GM12875 (cell line): ENCODE measurements around the gene ARHGEF40.

ENCODE experiments used
- H3K4me3 ChIP-seq: one replicate; pipeline ENCODE4 v1.5.1; 2011; ENCODE audit warnings: low read depth, low read length, control low read depth
- CTCF ChIP-seq: IDR thresholded peaks from 2 replicates; pipeline ENCODE4 v1.5.1; 2011; ENCODE audit warnings: low read depth, mild to moderate bottlenecking, control low read depth, inconsistent platforms, low read length, moderate library complexity, borderline replicate concordance; ENCODE audit not compliant: insufficient read depth

ARHGEF40 gene

GRCh38 chr14:21077672-21078071 is 7.6 kb downstream of the ARHGEF40 start:
- TF ChIP-seq CTCF, result no peak
- no peak overlapping the region for H3K4me3 ChIP-seq

GRCh38 chr14:21078287-21078686 is 8.2 kb downstream of the ARHGEF40 start:
- TF ChIP-seq CTCF, result no peak
- H3K4me3 ChIP-seq, result no peak overlapping the region

- no peak overlapping the region for H3K4me3 ChIP-seq
- no peak for TF ChIP-seq CTCF
Measured at GRCh38 chr14:21078726-21079125, 8.6 kb downstream of the ARHGEF40 start.

- H3K4me3 ChIP-seq, result no peak overlapping the region
- TF ChIP-seq CTCF, result no peak
Measured at GRCh38 chr14:21081521-21082142, 11.5 kb downstream of the ARHGEF40 start.

GRCh38 chr14:21083565-21084325 is 13.6 kb downstream of the ARHGEF40 start:
- TF ChIP-seq CTCF, result no peak
- no peak overlapping the region for H3K4me3 ChIP-seq

GRCh38 chr14:21084396-21084795 is 14.3 kb downstream of the ARHGEF40 start:
- TF ChIP-seq CTCF, result no peak
- H3K4me3 ChIP-seq, result no peak overlapping the region
